HepG2 (cell line): ENCODE measurements around the gene KIAA0930. TPM values are rescaled to one million over a fixed set of nuclear protein-coding genes. Genes with fewer than 3 reads are reported as not detected.

Experiments used
- CCAR2 ChIP-seq: fragments of 200-400 bp; formaldehyde crosslinking; optimal IDR thresholded peaks from 2 replicates; pipeline ENCODE3; 2018; ENCODE audit warnings: low read depth, mild to moderate bottlenecking, low read length, moderate library complexity
- JARID2 ChIP-seq: sonication (generic); formaldehyde crosslinking; IDR thresholded peaks from 2 replicates; pipeline ENCODE4 v1.8.1; 2023; ENCODE audit warnings: missing genetic modification reagents, inconsistent platforms; ENCODE audit not compliant: insufficient replicate concordance
- MTERF4 ChIP-seq: sonication (generic); formaldehyde crosslinking; IDR thresholded peaks from 2 replicates; pipeline ENCODE4 v1.8.0; 2023; ENCODE audit warnings: mild to moderate bottlenecking, missing genetic modification reagents
- PREB ChIP-seq: sonication (generic); formaldehyde crosslinking; IDR thresholded peaks from 2 replicates; pipeline ENCODE4 v1.4.0; 2020; ENCODE audit warnings: missing genetic modification reagents
- REPIN1 ChIP-seq: sonication (generic); formaldehyde crosslinking; IDR thresholded peaks from 2 replicates; pipeline ENCODE4 v1.8.0; 2022; ENCODE audit warnings: missing genetic modification reagents, low read depth, mild to moderate bottlenecking, borderline replicate concordance
- RFXAP ChIP-seq: sonication (generic); formaldehyde crosslinking; IDR thresholded peaks from 2 replicates; pipeline ENCODE4 v1.4.0; 2020; ENCODE audit warnings: missing genetic modification reagents, borderline replicate concordance
- RXRA ChIP-seq: sonication (generic); formaldehyde crosslinking; IDR thresholded peaks from 2 replicates; pipeline ENCODE4 v1.5.1; 2020; ENCODE audit warnings: missing genetic modification reagents
- SIN3B ChIP-seq: fragments of 150-350 bp; IDR thresholded peaks from 2 replicates; pipeline ENCODE4 v1.6.1; 2014; ENCODE audit warnings: low read length
- ZNF260 ChIP-seq: sonication (generic); formaldehyde crosslinking; IDR thresholded peaks from 2 replicates; pipeline ENCODE4 v1.4.0; 2020; ENCODE audit warnings: missing genetic modification reagents, low read depth, mild to moderate bottlenecking, borderline replicate concordance
- ZNF337 ChIP-seq: sonication (generic); formaldehyde crosslinking; IDR thresholded peaks from 2 replicates; pipeline ENCODE4 v1.5.1; 2020; ENCODE audit warnings: missing genetic modification reagents, low read depth, mild to moderate bottlenecking, borderline replicate concordance
- ZNF34 ChIP-seq: sonication (generic); formaldehyde crosslinking; IDR thresholded peaks from 2 replicates; pipeline ENCODE4 v1.4.0; 2020; ENCODE audit warnings: mild to moderate bottlenecking, missing genetic modification reagents, borderline replicate concordance
- ZNF350 ChIP-seq: sonication (generic); formaldehyde crosslinking; IDR thresholded peaks from 2 replicates; pipeline ENCODE4 v1.4.0; 2020; ENCODE audit warnings: mild to moderate bottlenecking, low read depth, missing genetic modification reagents, borderline replicate concordance
- ZNF512 ChIP-seq: sonication (generic); formaldehyde crosslinking; IDR thresholded peaks from 2 replicates; pipeline ENCODE4 v1.4.0; 2020; ENCODE audit warnings: mild to moderate bottlenecking, missing genetic modification reagents
- ZNF792 ChIP-seq: IDR thresholded peaks from 2 replicates; pipeline ENCODE4 v1.6.1; 2016
- polyA plus RNA-seq, 8 experiments: library from polyadenylated mRNA; depleted of rRNA in 3 of 8; stranded (reverse) in 7 of 8; unstranded in 1 of 8; fragments of >200 nt; fragmentation: Illumina TruSeq in 4 of 8; extraction: Trizol in 4 of 8; gene quantifications; 2 replicates each; pipeline versions ENCODE4 v1.2.1 to v1.2.3, GENCODE V29; 2011 to 2016; ENCODE audit warnings: low read depth in 4 of 8, missing spikeins in 1 of 8, mixed read lengths in 1 of 8; ENCODE audit not compliant: insufficient read depth in 1 of 8
- total RNA-seq, 5 experiments: library from RNA; depleted of rRNA; stranded (reverse); fragments of >200 nt; fragmentation: Illumina TruSeq; extraction: Trizol; gene quantifications; 2 replicates each; pipeline ENCODE4 v1.2.3, GENCODE V29; 2016; ENCODE audit warnings: low read depth in 1 of 5
- TF ChIP-seq, protein P1 (sequence below): IDR thresholded peaks from 2 replicates; pipeline ENCODE4 v1.4.0; 2020; ENCODE audit warnings: mild to moderate bottlenecking, missing genetic modification reagents
- TF ChIP-seq, protein P2 (sequence below): sonication (generic); formaldehyde crosslinking; IDR thresholded peaks from 2 replicates; pipeline ENCODE4; 2020; ENCODE audit warnings: missing genetic modification reagents, mild to moderate bottlenecking, borderline replicate concordance

The KIAA0930 gene
- total and polyA plus RNA-seq, 2 of the 13 experiments (the other 11 are each of a cell fraction or from before 2014, with no cell fraction given): 27.0 to 38.2 TPM

DNA sequence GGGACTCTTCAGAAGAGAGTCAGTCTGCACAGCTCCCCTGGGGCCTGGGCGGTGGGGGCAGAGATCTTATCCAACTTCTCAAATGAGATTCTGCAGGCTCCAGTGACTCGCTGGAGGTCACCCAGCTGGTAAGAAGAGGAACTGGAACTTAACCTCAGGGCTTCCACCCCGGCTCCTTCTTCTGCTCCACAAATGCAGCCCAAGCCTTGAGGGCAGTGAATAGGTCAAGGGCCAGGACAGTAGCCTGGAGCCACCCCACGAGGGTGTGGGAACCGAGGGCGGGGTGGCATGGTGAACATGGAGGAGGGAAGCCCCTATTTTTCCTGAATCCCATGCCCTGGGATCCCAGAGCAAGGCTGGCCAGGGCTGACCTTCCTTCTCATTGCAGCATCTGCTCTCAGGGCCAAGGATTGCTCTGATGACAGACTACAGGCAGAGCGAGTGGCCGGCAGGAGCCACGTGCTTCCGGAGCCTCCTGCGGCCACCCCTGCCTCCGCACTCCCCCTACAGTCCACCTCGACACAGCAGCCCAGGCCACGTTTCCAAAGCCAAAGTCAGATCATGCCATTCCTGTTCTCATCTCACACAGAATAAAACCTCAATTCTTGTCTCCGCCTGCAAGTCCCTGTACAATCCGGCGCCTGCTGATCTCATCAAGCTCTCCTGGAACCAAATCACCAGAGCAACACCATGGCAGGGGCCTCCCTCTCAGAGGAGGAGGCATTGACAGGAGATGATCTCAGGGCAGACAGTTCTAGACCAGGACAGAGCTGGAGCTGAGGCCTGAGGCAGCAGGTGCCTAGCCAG lies 23.0 kb upstream of the KIAA0930 start (continued):
- TF ChIP-seq RFXAP (CRISPR knock-in tag): no peak; the same call in 1 of the 2 replicates
- TF ChIP-seq SIN3B: no peak
- no peak for TF ChIP-seq MTERF4
- TF ChIP-seq, protein P1, sequence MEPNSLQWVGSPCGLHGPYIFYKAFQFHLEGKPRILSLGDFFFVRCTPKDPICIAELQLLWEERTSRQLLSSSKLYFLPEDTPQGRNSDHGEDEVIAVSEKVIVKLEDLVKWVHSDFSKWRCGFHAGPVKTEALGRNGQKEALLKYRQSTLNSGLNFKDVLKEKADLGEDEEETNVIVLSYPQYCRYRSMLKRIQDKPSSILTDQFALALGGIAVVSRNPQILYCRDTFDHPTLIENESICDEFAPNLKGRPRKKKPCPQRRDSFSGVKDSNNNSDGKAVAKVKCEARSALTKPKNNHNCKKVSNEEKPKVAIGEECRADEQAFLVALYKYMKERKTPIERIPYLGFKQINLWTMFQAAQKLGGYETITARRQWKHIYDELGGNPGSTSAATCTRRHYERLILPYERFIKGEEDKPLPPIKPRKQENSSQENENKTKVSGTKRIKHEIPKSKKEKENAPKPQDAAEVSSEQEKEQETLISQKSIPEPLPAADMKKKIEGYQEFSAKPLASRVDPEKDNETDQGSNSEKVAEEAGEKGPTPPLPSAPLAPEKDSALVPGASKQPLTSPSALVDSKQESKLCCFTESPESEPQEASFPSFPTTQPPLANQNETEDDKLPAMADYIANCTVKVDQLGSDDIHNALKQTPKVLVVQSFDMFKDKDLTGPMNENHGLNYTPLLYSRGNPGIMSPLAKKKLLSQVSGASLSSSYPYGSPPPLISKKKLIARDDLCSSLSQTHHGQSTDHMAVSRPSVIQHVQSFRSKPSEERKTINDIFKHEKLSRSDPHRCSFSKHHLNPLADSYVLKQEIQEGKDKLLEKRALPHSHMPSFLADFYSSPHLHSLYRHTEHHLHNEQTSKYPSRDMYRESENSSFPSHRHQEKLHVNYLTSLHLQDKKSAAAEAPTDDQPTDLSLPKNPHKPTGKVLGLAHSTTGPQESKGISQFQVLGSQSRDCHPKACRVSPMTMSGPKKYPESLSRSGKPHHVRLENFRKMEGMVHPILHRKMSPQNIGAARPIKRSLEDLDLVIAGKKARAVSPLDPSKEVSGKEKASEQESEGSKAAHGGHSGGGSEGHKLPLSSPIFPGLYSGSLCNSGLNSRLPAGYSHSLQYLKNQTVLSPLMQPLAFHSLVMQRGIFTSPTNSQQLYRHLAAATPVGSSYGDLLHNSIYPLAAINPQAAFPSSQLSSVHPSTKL (CRISPR knock-in tag): peak; percentile 73
- TF ChIP-seq RXRA (CRISPR knock-in tag): 0 out of 2 replicates have a peak, but pooled peaks have one; percentile 22
- peak; percentile 72; the same call in 1 of the 2 replicates for TF ChIP-seq ZNF350 (CRISPR knock-in tag)
- TF ChIP-seq ZNF792 (CRISPR knock-in tag): peak; percentile 37; the same call in 1 of the 2 replicates
- TF ChIP-seq, protein P2, sequence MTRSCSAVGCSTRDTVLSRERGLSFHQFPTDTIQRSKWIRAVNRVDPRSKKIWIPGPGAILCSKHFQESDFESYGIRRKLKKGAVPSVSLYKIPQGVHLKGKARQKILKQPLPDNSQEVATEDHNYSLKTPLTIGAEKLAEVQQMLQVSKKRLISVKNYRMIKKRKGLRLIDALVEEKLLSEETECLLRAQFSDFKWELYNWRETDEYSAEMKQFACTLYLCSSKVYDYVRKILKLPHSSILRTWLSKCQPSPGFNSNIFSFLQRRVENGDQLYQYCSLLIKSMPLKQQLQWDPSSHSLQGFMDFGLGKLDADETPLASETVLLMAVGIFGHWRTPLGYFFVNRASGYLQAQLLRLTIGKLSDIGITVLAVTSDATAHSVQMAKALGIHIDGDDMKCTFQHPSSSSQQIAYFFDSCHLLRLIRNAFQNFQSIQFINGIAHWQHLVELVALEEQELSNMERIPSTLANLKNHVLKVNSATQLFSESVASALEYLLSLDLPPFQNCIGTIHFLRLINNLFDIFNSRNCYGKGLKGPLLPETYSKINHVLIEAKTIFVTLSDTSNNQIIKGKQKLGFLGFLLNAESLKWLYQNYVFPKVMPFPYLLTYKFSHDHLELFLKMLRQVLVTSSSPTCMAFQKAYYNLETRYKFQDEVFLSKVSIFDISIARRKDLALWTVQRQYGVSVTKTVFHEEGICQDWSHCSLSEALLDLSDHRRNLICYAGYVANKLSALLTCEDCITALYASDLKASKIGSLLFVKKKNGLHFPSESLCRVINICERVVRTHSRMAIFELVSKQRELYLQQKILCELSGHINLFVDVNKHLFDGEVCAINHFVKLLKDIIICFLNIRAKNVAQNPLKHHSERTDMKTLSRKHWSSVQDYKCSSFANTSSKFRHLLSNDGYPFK (CRISPR knock-in tag): peak; percentile 76; the same call in 1 of the 2 replicates
- TF ChIP-seq CCAR2: no peak
- no peak for TF ChIP-seq ZNF34
- TF ChIP-seq JARID2 (CRISPR knock-in tag): no peak
- no peak for TF ChIP-seq ZNF512 (CRISPR knock-in tag)
- TF ChIP-seq ZNF260: no peak
- no peak for TF ChIP-seq ZNF337
- peak; percentile 83; the same call in 1 of the 2 replicates for TF ChIP-seq REPIN1
- no peak for TF ChIP-seq PREB (CRISPR knock-in tag)
